Adrenal gland (tissue), 12 donors: ENCODE measurements around the gene MMP24. TPM values are rescaled to one million over a fixed set of nuclear protein-coding genes. Genes with fewer than 3 reads are reported as not detected.

Source experiments
- DNase-seq, 7 donors: peaks; one replicate each; pipeline ENCODE4 v3.0.0-alpha.2; 2019 to 2020
- H3K27ac ChIP-seq, 5 donors: fragments of 200-600 bp; sonication (generic) in 4 of 5; 1 replicate in 3 of 5; 2 replicates in 2 of 5; pipeline versions ENCODE4 v1.5.1 to v1.8.0; 2016 to 2020; ENCODE audit warnings: mild to moderate bottlenecking in 1 of 5
- H3K27me3 ChIP-seq: fragments of 200-600 bp; 2 replicates; pipeline ENCODE4 v1.8.0; 2021
- H3K36me3 ChIP-seq, 2 donors: fragments of 200-600 bp; replicated peaks in 1 of 2; 1 replicate in 1 of 2; 2 replicates in 1 of 2; pipeline versions ENCODE4 v1.5.1 to v1.8.0; 2018 to 2022
- H3K4me1 ChIP-seq, 2 donors: fragments of 200-600 bp; replicated peaks in 1 of 2; 1 replicate in 1 of 2; 2 replicates in 1 of 2; pipeline versions ENCODE4 v1.5.1 to v1.8.0; 2018 to 2021
- H3K4me3 ChIP-seq, 4 donors: fragments of 200-600 bp; sonication (generic) in 3 of 4; one replicate each; pipeline ENCODE4 v1.5.1; 2016 to 2018
- H3K9me3 ChIP-seq, 3 donors: fragments of 200-600 bp; sonication (generic) in 1 of 3; replicated peaks in 1 of 3; 1 replicate in 2 of 3; 2 replicates in 1 of 3; pipeline versions ENCODE4 v1.5.1 to v1.8.0; 2016 to 2021
- CTCF ChIP-seq, 6 experiments: fragments of 450-650 bp in 4 of 6; fragments of 200-600 bp in 2 of 6; sonication (generic) in 1 of 6; IDR thresholded peaks; 1 replicate in 5 of 6; 2 replicates in 1 of 6; pipeline versions ENCODE4 v1.5.1 to v1.8.0; 2016 to 2021; ENCODE audit warnings: antibody characterized with exemption in 6 of 6, mild to moderate bottlenecking in 2 of 6, moderate library complexity in 1 of 6
- POLR2A ChIP-seq, 2 donors: fragments of 450-650 bp; IDR thresholded peaks; one replicate each; pipeline ENCODE4 v1.6.1; 2017; ENCODE audit warnings: antibody characterized with exemption in 2 of 2, mild to moderate bottlenecking in 2 of 2, moderate library complexity in 1 of 2
- WGBS, 4 donors: extraction: QIAGEN DNeasy Blood & Tissue Kit in 2 of 4; methylation state at CpG; one replicate each; pipeline versions ENCODE4 v1.1.5 to v1.1.7; 2013 to 2017; 5-methylcytosine and 5-hydroxymethylcytosine counted together
- intact Hi-C, 2 donors: fragments of 100-400 bp; cut with DNase I; formaldehyde crosslinking; loops; one replicate each; pipeline versions ENCODE4 v1.14.1 to v1.15.0; 2022 to 2023
- polyA plus RNA-seq, 3 donors: library from polyadenylated mRNA; stranded (reverse); fragments of 200-250 nt in 2 of 3; fragments of 350-450 nt in 1 of 3; fragmentation: Illumina TruSeq in 1 of 3; extraction: RNeasy Lipid Tissue Mini Kit (QIAGEN cat#74804) in 1 of 3; gene quantifications; one replicate each; pipeline ENCODE4 v1.2.3, GENCODE V29; 2013 to 2014
- total RNA-seq, 9 donors: library from RNA; depleted of rRNA in 4 of 9; stranded (reverse); fragments of >200 nt in 4 of 9; fragments of 120-200 nt in 1 of 9; fragmentation: NEBNext Ultra II Directional in 1 of 9; extraction: Animal tissue kit (Norgen Biotek cat#: 25700) in 1 of 9; gene quantifications; one replicate each; pipeline versions ENCODE4 v1.1.0 to v1.2.4, GENCODE V29; 2013 to 2023
- donor health status: healthy with polysubstance abuse.
- donor health status: Bipolar disorder and iron deficiency.
- donor health status: DM: yes; HTN: yes; CAD: no.
- donor health status: DM: no; HTN: no; CAD: no.
- donor health status: DM: no; HTN: no; CAD: no.
- donor health status: DM: yes; HTN: yes; CAD: no.

Gene MMP24
- total and polyA plus RNA-seq, 12 donors: 0.09 to 2.3 (median 1.3) TPM

DNA sequence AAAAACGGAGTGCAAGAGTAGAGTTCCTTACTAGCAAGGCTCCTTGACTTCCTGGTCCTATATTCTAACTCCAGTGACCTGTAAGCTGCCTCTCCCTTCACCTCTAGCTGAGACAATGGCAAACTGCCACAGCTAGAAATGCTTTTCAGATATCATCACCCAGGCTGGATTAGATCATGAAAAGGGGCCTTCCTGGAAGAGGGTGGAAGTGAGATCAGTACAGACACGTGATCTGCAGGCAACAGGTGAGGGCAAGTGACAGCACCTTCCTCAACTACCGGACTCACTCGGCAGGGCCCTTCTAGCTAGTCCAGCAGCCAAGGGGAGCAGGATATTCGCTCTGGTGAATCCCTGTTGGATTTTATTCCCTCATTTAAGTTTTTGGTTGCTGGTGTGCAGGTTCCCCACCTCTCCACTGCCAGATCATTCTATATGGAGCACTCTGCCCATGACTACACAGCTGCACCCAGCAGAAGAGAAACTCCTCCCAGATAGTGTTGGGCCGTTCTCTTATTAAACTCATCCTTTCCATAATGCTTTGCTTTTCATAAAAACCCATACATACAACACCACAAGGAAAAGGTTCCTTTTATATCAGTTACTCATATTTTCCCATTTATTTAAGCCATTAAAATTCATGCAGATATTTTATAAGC is 92.1 kb downstream of the MMP24 start:
- Histone ChIP-seq H3K4me1 (peaks cover 0 to 9% of the 10 kb centered on the region in 2 donors), H3K4me3 (no peak overlapping the region), H3K36me3 (no peaks in the 10 kb centered on the region), H3K9me3 (no peaks in the 10 kb centered on the region), H3K27me3 (no peaks in the 10 kb centered on the region), H3K27ac (no peak overlapping the region)
- no peak for TF ChIP-seq CTCF (IDR thresholded peaks at IDR 0.05)
- TF ChIP-seq POLR2A (IDR thresholded peaks at IDR 0.05): no peak
- DNase-seq: peak in 2 of 7 donors; percentile 35 to 49
- intact Hi-C loops: no loop called here
- 73 to 78% (median 75%) methylated on average over 6 of the region's 6 CpGs for WGBS, 4 donors

GRCh38 chr20:35319192-35319870 is 92.8 kb downstream of the MMP24 start:
- peaks cover 0 to 9% of the 10 kb centered on the region in 2 donors for H3K4me1 ChIP-seq
- TF ChIP-seq POLR2A (IDR thresholded peaks at IDR 0.05): no peak
- TF ChIP-seq CTCF (IDR thresholded peaks at IDR 0.05): no peak
- WGBS, 4 donors: 78 to 82% (median 80%) methylated on average over 5 of the region's 5 CpGs
- no peak for DNase-seq
- H3K27ac ChIP-seq: no peak overlapping the region
- intact Hi-C loops: no loop called here
- no peaks in the 10 kb centered on the region for H3K9me3 ChIP-seq
- H3K4me3 ChIP-seq: no peak overlapping the region
- H3K36me3 ChIP-seq: no peaks in the 10 kb centered on the region
- no peaks in the 10 kb centered on the region for H3K27me3 ChIP-seq

DNA sequence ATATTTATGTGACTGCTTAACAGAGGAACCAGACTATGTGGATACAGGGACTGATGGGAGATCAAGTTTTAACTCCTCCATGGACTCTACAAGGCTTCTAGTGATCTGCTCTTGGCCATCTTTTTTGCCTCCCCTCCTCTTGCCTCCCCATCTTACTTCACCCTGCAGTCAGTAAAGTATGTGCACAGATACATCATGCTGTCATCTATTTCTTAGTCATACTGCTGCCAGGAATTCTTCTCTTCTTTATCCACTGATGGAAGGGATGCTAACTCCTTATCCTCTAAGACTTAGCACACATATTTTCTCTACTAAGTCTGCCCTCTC is 93.3 kb downstream of the MMP24 start:
- Histone ChIP-seq H3K36me3 (no peaks in the 10 kb centered on the region), H3K4me3 (no peak overlapping the region), H3K4me1 (peaks cover 0 to 9% of the 10 kb centered on the region in 2 donors), H3K9me3 (no peaks in the 10 kb centered on the region), H3K27ac (no peak overlapping the region), H3K27me3 (no peaks in the 10 kb centered on the region)
- DNase-seq: no peak
- TF ChIP-seq POLR2A (IDR thresholded peaks at IDR 0.05) (no peak), CTCF (IDR thresholded peaks at IDR 0.05) (no peak)
- intact Hi-C loops: no loop called here

GRCh38 chr20:35320396-35321126 is 94.1 kb downstream of the MMP24 start:
- H3K4me3 ChIP-seq: no peak overlapping the region
- peaks cover 0 to 9% of the 10 kb centered on the region in 2 donors for H3K4me1 ChIP-seq
- TF ChIP-seq POLR2A (IDR thresholded peaks at IDR 0.05) (no peak), CTCF (IDR thresholded peaks at IDR 0.05) (no peak)
- 87 to 97% (median 95%) methylated on average over 3 of the region's 3 CpGs for WGBS, 4 donors
- intact Hi-C loops: no loop called here
- no peak overlapping the region for H3K27ac ChIP-seq
- no peaks in the 10 kb centered on the region for H3K9me3 ChIP-seq
- DNase-seq: no peak
- no peaks in the 10 kb centered on the region for H3K36me3 ChIP-seq
- no peaks in the 10 kb centered on the region for H3K27me3 ChIP-seq
